SK-N-SH (cell line): Measurements from ENCODE around the gene CEP70. TPM values are rescaled to one million over a fixed set of nuclear protein-coding genes. Genes with fewer than 3 reads are reported as not detected.

Experiments
- CTCF ChIA-PET: fragments of 300-600, 350-600 bp; formaldehyde crosslinking; extraction: SDS; loops from one replicate; lab custom pipeline; 2021; lab: Yijun Ruan, JAX
- POLR2A ChIA-PET: fragments of 350-600 bp; sonication (Branson Sonifier 250); formaldehyde crosslinking; extraction: SDS; loops from one replicate; lab custom pipeline; 2020; ENCODE audit warnings: antibody characterized with exemption, inconsistent platforms; lab: Yijun Ruan, JAX
- DNase-seq: peaks from one replicate; pipeline ENCODE4 v3.0.0; 2012
- H2AFZ ChIP-seq: fragments of 200-600 bp; sonication (generic); 2 replicates; pipeline ENCODE4 v1.8.1; 2016; ENCODE audit warnings: antibody characterized with exemption, mild to moderate bottlenecking, low read depth
- H3F3A ChIP-seq: fragments of 200-600 bp; sonication (generic); replicated peaks from 2 replicates; pipeline ENCODE3; 2016; ENCODE audit warnings: antibody characterized with exemption, mild to moderate bottlenecking; ENCODE audit not compliant: insufficient read depth
- H3K27ac ChIP-seq, 2 experiments: fragments of 200-500 bp in 1 of 2; fragments of 200-600 bp in 1 of 2; sonication (Bioruptor generic) in 1 of 2; sonication (generic), shearing (Covaris generic) in 1 of 2; 2 replicates each; pipeline versions ENCODE4 v1.5.1 to v1.6.1; 2014 to 2016; ENCODE audit warnings: low read depth in 2 of 2, inconsistent platforms in 1 of 2, low read length in 1 of 2, mild to moderate bottlenecking in 1 of 2, mixed read lengths in 1 of 2
- H3K27me3 ChIP-seq: fragments of 200-600 bp; sonication (generic), shearing (Covaris generic); 2 replicates; pipeline ENCODE4 v1.6.1; 2016; ENCODE audit warnings: mixed run types; ENCODE audit not compliant: insufficient read depth
- H3K36me3 ChIP-seq, 2 experiments: fragments of 200-500 bp in 1 of 2; fragments of 200-600 bp in 1 of 2; sonication (Bioruptor generic) in 1 of 2; sonication (generic) in 1 of 2; replicated peaks in 1 of 2; 2 replicates each; pipeline versions ENCODE3 to v1.5.1; 2014 to 2016; ENCODE audit warnings: low read length in 1 of 2, mild to moderate bottlenecking in 1 of 2; ENCODE audit not compliant: insufficient read depth in 2 of 2, control insufficient read depth in 1 of 2
- H3K4me1 ChIP-seq, 2 experiments: fragments of 200-500 bp in 1 of 2; fragments of 200-600 bp in 1 of 2; sonication (Bioruptor generic) in 1 of 2; sonication (generic), shearing (Covaris generic) in 1 of 2; 2 replicates each; pipeline versions ENCODE4 v1.5.1 to v1.6.1; 2014 to 2016; ENCODE audit warnings: low read depth in 1 of 2, low read length in 1 of 2, mixed run types in 1 of 2; ENCODE audit not compliant: insufficient read depth in 2 of 2, control insufficient read depth in 1 of 2
- H3K4me2 ChIP-seq: fragments of 200-600 bp; sonication (generic), shearing (Covaris generic); 2 replicates; pipeline ENCODE4 v1.6.1; 2017; ENCODE audit warnings: mixed run types
- H3K4me3 ChIP-seq, 2 experiments: fragments of 200-500 bp in 1 of 2; fragments of 200-600 bp in 1 of 2; sonication (Bioruptor generic) in 1 of 2; sonication (generic), shearing (Covaris generic) in 1 of 2; 2 replicates each; pipeline versions ENCODE4 v1.5.1 to v1.8.1; 2014 to 2016; ENCODE audit warnings: low read depth in 2 of 2, inconsistent platforms in 1 of 2, low read length in 1 of 2, mild to moderate bottlenecking in 1 of 2, mixed read lengths in 1 of 2, moderate library complexity in 1 of 2
- H3K79me2 ChIP-seq: fragments of 200-600 bp; sonication (generic); 2 replicates; pipeline ENCODE4 v1.8.1; 2017; ENCODE audit warnings: mild to moderate bottlenecking; ENCODE audit not compliant: insufficient read depth
- H3K9ac ChIP-seq: fragments of 200-600 bp; sonication (generic); 2 replicates; pipeline ENCODE4 v1.6.1; 2017; ENCODE audit warnings: mixed run types
- H3K9me2 ChIP-seq: fragments of 200-600 bp; sonication (generic); 2 replicates; pipeline ENCODE4 v1.6.1; 2017; ENCODE audit warnings: mixed run types
- H3K9me3 ChIP-seq: fragments of 200-600 bp; sonication (generic); 2 replicates; pipeline ENCODE4 v1.6.1; 2017; ENCODE audit warnings: mixed run types, mild to moderate bottlenecking, moderate library complexity
- H4K20me1 ChIP-seq: fragments of 200-600 bp; sonication (generic); 2 replicates; pipeline ENCODE4 v1.6.1; 2017; ENCODE audit warnings: mild to moderate bottlenecking, mixed run types; ENCODE audit not compliant: insufficient read depth
- CTCF ChIP-seq: fragments of 200-600 bp; sonication (generic); IDR thresholded peaks from 2 replicates; pipeline ENCODE4 v1.6.1; 2017; ENCODE audit warnings: antibody characterized with exemption, mild to moderate bottlenecking, moderate library complexity
- EZH2phosphoT487 ChIP-seq: fragments of 200-600 bp; sonication (generic); IDR thresholded peaks from 2 replicates; pipeline ENCODE4 v1.6.1; 2017; ENCODE audit warnings: low read depth, mixed run types, mild to moderate bottlenecking, antibody characterized with exemption, moderate library complexity, borderline replicate concordance
- GATA2 ChIP-seq: sonication (generic); formaldehyde crosslinking; IDR thresholded peaks from 2 replicates; pipeline ENCODE4 v1.5.0; 2020; ENCODE audit warnings: mild to moderate bottlenecking, missing genetic modification reagents
- IRF3 ChIP-seq: fragments of 150-350 bp; IDR thresholded peaks from 2 replicates; pipeline ENCODE4 v1.6.1; 2016; ENCODE audit warnings: mild to moderate bottlenecking, low read depth, low read length
- MAX ChIP-seq: IDR thresholded peaks from 2 replicates; pipeline ENCODE4 v1.4.0; 2012; ENCODE audit warnings: low read depth
- MXI1 ChIP-seq: IDR thresholded peaks from 2 replicates; pipeline ENCODE4 v1.6.1; 2012; ENCODE audit warnings: mild to moderate bottlenecking, low read depth, low read length, improper control_type of control experiment
- PBX3 ChIP-seq: IDR thresholded peaks from 2 replicates; pipeline ENCODE4; 2012
- POLR2AphosphoS5 ChIP-seq: IDR thresholded peaks from 2 replicates; pipeline ENCODE4 v1.6.1; 2012; ENCODE audit warnings: low read depth, low read length
- REST ChIP-seq: IDR thresholded peaks from 2 replicates; pipeline ENCODE4 v1.6.1; 2012; ENCODE audit warnings: mild to moderate bottlenecking, low read depth, low read length, moderate library complexity
- RFX5 ChIP-seq: IDR thresholded peaks from 2 replicates; pipeline ENCODE4 v1.6.1; 2012; ENCODE audit warnings: mild to moderate bottlenecking, improper control_type of control experiment, low read length
- TEAD4 ChIP-seq: IDR thresholded peaks from 2 replicates; pipeline ENCODE4 v1.4.0; 2012; ENCODE audit warnings: mild to moderate bottlenecking, borderline replicate concordance; ENCODE audit not compliant: insufficient read depth
- WGBS: methylation state at CpG from one replicate; pipeline ENCODE4 v1.1.6; 2017; ENCODE audit warnings: low lambda C conversion rate; 5-methylcytosine and 5-hydroxymethylcytosine counted together
- polyA plus RNA-seq, 3 experiments: library from polyadenylated mRNA; depleted of rRNA; stranded (reverse); fragments of >200 nt; gene quantifications; 2 replicates each; pipeline ENCODE4 v1.2.3, GENCODE V29; 2012

Gene CEP70
- polyA plus RNA-seq, 1 of the 3 experiments (the other 2 are of a cell fraction) = 3.7 TPM

- H4K20me1 ChIP-seq = no peaks in the 10 kb centered on the region
- TF ChIP-seq PBX3 (no peak), IRF3 (no peak), REST (no peak), GATA2 (CRISPR knock-in tag) (no peak), EZH2phosphoT487 (no peak), CTCF (no peak), POLR2AphosphoS5 (no peak), MXI1 (no peak), MAX (no peak), RFX5 (no peak), TEAD4 (no peak)
- no peak overlapping the region for H3K27ac ChIP-seq
- ChIA-PET POLR2A (no interaction called here), CTCF (interaction anchor here (0.6 to 1.4 kb wide), 2 partner anchors 329 to 1366 kb away, joined by 4 to 8 read pairs; no protein-coding TSS in a partner anchor)
- no peak overlapping the region for H3K4me2 ChIP-seq
- no peak overlapping the region for H2AFZ ChIP-seq
- WGBS = 94% methylated on average over 1 of the region's 1 CpG
- H3K9ac ChIP-seq = no peak overlapping the region
- no peaks in the 10 kb centered on the region for H3F3A ChIP-seq
- H3K36me3 ChIP-seq = peaks cover 5 to 11% of the 10 kb centered on the region in 2 experiments
- peaks cover 3% of the 10 kb centered on the region; the same call in 1 of the 2 replicates for H3K9me3 ChIP-seq
- H3K27me3 ChIP-seq = no peaks in the 10 kb centered on the region
- H3K79me2 ChIP-seq = peaks cover 11% of the 10 kb centered on the region; the same call in 1 of the 2 replicates
- H3K4me3 ChIP-seq = no peak overlapping the region
- DNase-seq = no peak
- no peaks in the 10 kb centered on the region for H3K4me1 ChIP-seq
- H3K9me2 ChIP-seq = no peaks in the 10 kb centered on the region
Observed at GRCh38 chr3:138587374-138587773, 6.7 kb downstream of the CEP70 start.
